HEK293 (cell line): Measurements from ENCODE around the gene ZNF665.

ENCODE experiments used
- CTCF ChIA-PET: fragments of 350-600 bp; formaldehyde crosslinking; extraction: SDS; loops from one replicate; lab custom pipeline; 2021; ENCODE audit warnings: antibody characterized with exemption; lab: Yijun Ruan, JAX
- POLR2A ChIA-PET: fragments of 300-600 bp; formaldehyde crosslinking; extraction: SDS; loops from one replicate; lab custom pipeline; 2020; ENCODE audit warnings: antibody characterized with exemption, inconsistent platforms; lab: Yijun Ruan, JAX
- H3K27ac ChIP-seq: fragments of 200-500 bp; sonication (Bioruptor generic); 2 replicates; pipeline ENCODE4 v1.5.1; 2014; ENCODE audit warnings: low read depth, low read length, control low read depth, inconsistent platforms; ENCODE audit errors: extremely low read depth
- H3K36me3 ChIP-seq, 2 experiments: fragments of 200-500 bp in 1 of 2; sonication (Bioruptor generic) in 1 of 2; 1 replicate in 1 of 2; 2 replicates in 1 of 2; pipeline ENCODE4 v1.5.1; 2014 to 2017; ENCODE audit warnings: inconsistent platforms in 2 of 2, low read length in 2 of 2; ENCODE audit not compliant: control insufficient read depth in 2 of 2, insufficient read depth in 1 of 2
- H3K4me1 ChIP-seq: fragments of 200-500 bp; sonication (Bioruptor generic); 2 replicates; pipeline ENCODE4 v1.5.1; 2014; ENCODE audit warnings: mild to moderate bottlenecking, low read length, inconsistent platforms; ENCODE audit not compliant: control insufficient read depth, insufficient read depth
- H3K4me3 ChIP-seq: 2 replicates; pipeline ENCODE4 v1.5.1; 2011; ENCODE audit warnings: low read depth, mild to moderate bottlenecking, control low read depth, low read length, moderate library complexity
- H3K9me3 ChIP-seq: fragments of 200-500 bp; sonication (Bioruptor generic); 2 replicates; pipeline ENCODE4 v1.5.1; 2014; ENCODE audit warnings: low read depth, low read length, inconsistent platforms; ENCODE audit not compliant: control insufficient read depth, insufficient read depth
- BCL11B ChIP-seq: fragments of 450-650 bp; formaldehyde crosslinking; IDR thresholded peaks from 2 replicates; pipeline ENCODE4 v1.5.1; 2016; ENCODE audit warnings: low read depth, missing biosample characterization, missing genetic modification characterization
- EGR2 ChIP-seq: fragments of 450-650 bp; formaldehyde crosslinking; IDR thresholded peaks from 2 replicates; pipeline ENCODE4 v1.5.1; 2016; ENCODE audit warnings: low read depth, missing biosample characterization, missing genetic modification characterization
- HOXD13 ChIP-seq: sonication (generic); formaldehyde crosslinking; IDR thresholded peaks from 2 replicates; pipeline ENCODE4 v1.8.0; 2022; ENCODE audit warnings: missing genetic modification reagents, borderline replicate concordance
- MYNN ChIP-seq: fragments of 450-650 bp; formaldehyde crosslinking; IDR thresholded peaks from 2 replicates; pipeline ENCODE4 v1.5.1; 2016; ENCODE audit warnings: missing biosample characterization, missing genetic modification characterization, borderline replicate concordance
- MZF1 ChIP-seq: fragments of 450-650 bp; formaldehyde crosslinking; IDR thresholded peaks from 2 replicates; pipeline ENCODE4 v1.5.1; 2017; ENCODE audit warnings: missing biosample characterization, missing genetic modification characterization, borderline replicate concordance
- SETDB1 ChIP-seq: IDR thresholded peaks from one replicate; pipeline ENCODE4 v1.6.1; 2017; ENCODE audit warnings: mild to moderate bottlenecking, low read length, moderate library complexity, mixed read lengths; ENCODE audit not compliant: insufficient read length
- TRIM28 ChIP-seq: IDR thresholded peaks from 2 replicates; pipeline ENCODE4 v1.6.1; 2011; ENCODE audit warnings: low read length, control low read depth, borderline replicate concordance
- YY1 ChIP-seq: fragments of 450-650 bp; formaldehyde crosslinking; IDR thresholded peaks from 2 replicates; pipeline ENCODE4 v1.5.1; 2018; ENCODE audit warnings: missing biosample characterization, missing genetic modification characterization
- ZIC2 ChIP-seq: fragments of 450-650 bp; formaldehyde crosslinking; IDR thresholded peaks from 2 replicates; pipeline ENCODE4 v1.5.1; 2016; ENCODE audit warnings: missing biosample characterization, missing genetic modification characterization
- ZNF184 ChIP-seq: fragments of 450-650 bp; IDR thresholded peaks from 2 replicates; pipeline ENCODE4 v1.5.1; 2018; ENCODE audit warnings: missing biosample characterization, mild to moderate bottlenecking, missing genetic modification characterization
- ZNF223 ChIP-seq: fragments of 450-650 bp; formaldehyde crosslinking; IDR thresholded peaks from 2 replicates; pipeline ENCODE4 v1.5.1; 2016; ENCODE audit warnings: missing biosample characterization, missing genetic modification characterization
- ZNF274 ChIP-seq, 2 experiments: fragments of 200-500 bp in 1 of 2; fragments of 450-650 bp in 1 of 2; sonication (Bioruptor generic) in 1 of 2; formaldehyde crosslinking in 1 of 2; IDR thresholded peaks; 2 replicates each; pipeline versions ENCODE4 v1.5.1 to v1.6.1; 2014 to 2016; ENCODE audit warnings: borderline replicate concordance in 1 of 2, inconsistent platforms in 1 of 2, low read length in 1 of 2, missing biosample characterization in 1 of 2, missing genetic modification characterization in 1 of 2
- ZNF302 ChIP-seq: fragments of 450-650 bp; formaldehyde crosslinking; IDR thresholded peaks from 2 replicates; pipeline ENCODE4 v1.5.1; 2016; ENCODE audit warnings: missing biosample characterization, missing genetic modification characterization, low read depth
- ZNF366 ChIP-seq: fragments of 450-650 bp; formaldehyde crosslinking; conservative IDR thresholded peaks from 2 replicates; pipeline ENCODE4 v1.5.1; 2016; ENCODE audit warnings: missing biosample characterization, missing genetic modification characterization
- ZNF600 ChIP-seq: fragments of 450-650 bp; formaldehyde crosslinking; IDR thresholded peaks from 2 replicates; pipeline ENCODE4 v1.5.1; 2016; ENCODE audit warnings: missing biosample characterization, missing genetic modification characterization
- ZNF664 ChIP-seq: fragments of 450-650 bp; formaldehyde crosslinking; IDR thresholded peaks from 2 replicates; pipeline ENCODE4 v1.5.1; 2016; ENCODE audit warnings: missing biosample characterization, missing genetic modification characterization
- ZNF707 ChIP-seq: fragments of 450-650 bp; formaldehyde crosslinking; IDR thresholded peaks from 2 replicates; pipeline ENCODE4 v1.5.1; 2016; ENCODE audit warnings: missing biosample characterization, missing genetic modification characterization
- ZNF768 ChIP-seq: fragments of 450-650 bp; formaldehyde crosslinking; IDR thresholded peaks from 2 replicates; pipeline ENCODE4 v1.5.1; 2018; ENCODE audit warnings: missing biosample characterization, mild to moderate bottlenecking, missing genetic modification characterization
- TF ChIP-seq, protein P1 (sequence below): fragments of 450-650 bp; formaldehyde crosslinking; IDR thresholded peaks from 2 replicates; pipeline ENCODE4 v1.5.1; 2016; ENCODE audit warnings: missing biosample characterization, missing genetic modification characterization
- TF ChIP-seq, protein P2 (sequence below): fragments of 450-650 bp; formaldehyde crosslinking; IDR thresholded peaks from 2 replicates; pipeline ENCODE4 v1.5.1; 2017; ENCODE audit warnings: missing biosample characterization, missing genetic modification characterization
- TF ChIP-seq, protein P3 (sequence below): fragments of 450-650 bp; formaldehyde crosslinking; IDR thresholded peaks from 2 replicates; pipeline ENCODE4 v1.5.1; 2017; ENCODE audit warnings: missing biosample characterization, missing genetic modification characterization
- TF ChIP-seq, protein P4 (sequence below): fragments of 450-650 bp; formaldehyde crosslinking; IDR thresholded peaks from 2 replicates; pipeline ENCODE4 v1.5.1; 2017; ENCODE audit warnings: missing biosample characterization, missing genetic modification characterization
- TF ChIP-seq, protein P5 (sequence below): fragments of 450-650 bp; IDR thresholded peaks from 2 replicates; pipeline ENCODE4 v1.5.1; 2018; ENCODE audit warnings: missing biosample characterization, missing genetic modification characterization
- TF ChIP-seq, protein P6 (sequence below): fragments of 450-650 bp; formaldehyde crosslinking; IDR thresholded peaks from 2 replicates; pipeline ENCODE4 v1.5.1; 2016; ENCODE audit warnings: missing biosample characterization, missing genetic modification characterization

Gene ZNF665

DNA sequence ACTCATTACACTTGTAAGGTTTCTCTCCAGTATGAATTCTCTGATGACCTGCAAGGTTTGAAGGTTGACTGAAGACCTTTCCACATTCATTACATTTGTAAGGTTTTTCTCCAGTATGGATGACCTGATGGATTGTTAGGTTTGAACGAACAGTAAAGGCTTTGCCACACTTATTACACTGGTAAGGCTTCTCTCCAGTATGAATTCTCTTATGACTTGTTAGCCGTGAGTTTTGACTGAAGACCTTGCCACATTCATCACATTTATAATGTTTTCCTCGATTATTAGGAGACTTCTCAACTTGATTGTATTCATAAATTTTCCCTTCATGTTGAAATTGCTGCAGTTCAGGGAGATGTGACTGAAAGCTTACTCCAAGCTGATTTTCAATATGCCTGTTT is 27.5 kb downstream of the ZNF665 start:
- POLR2A ChIA-PET: no interaction called here
- H3K4me3 ChIP-seq: no peak overlapping the region
- H3K27ac ChIP-seq: no peak overlapping the region
- CTCF ChIA-PET: interaction anchor here (0.6 kb wide), 1 partner anchor 853 kb away, joined by 5 read pairs; no protein-coding TSS in a partner anchor
- H3K4me1 ChIP-seq: no peaks in the 10 kb centered on the region
- H3K36me3 ChIP-seq: no peaks in the 10 kb centered on the region
- TF ChIP-seq SETDB1 (peak; percentile 83), ZNF274 (IDR thresholded peaks at IDR 0.05; ENCODE audit: low read length) (0 out of 2 replicates have a peak, but pooled peaks have one; percentile 53), ZNF274 (tag by site-specific recombination; IDR thresholded peaks at IDR 0.05; ENCODE audit: borderline replicate concordance) (peak; percentile 69; the same call in 1 of the 2 replicates), ZNF223 (tag by site-specific recombination) (no peak), EGR2 (tag by site-specific recombination) (no peak), TRIM28 (peak; percentile 34; the same call in 1 of the 2 replicates), YY1 (tag by site-specific recombination) (no peak)
- TF ChIP-seq, all 188 proteins: peak for 3
- peaks cover 5% of the 10 kb centered on the region for H3K9me3 ChIP-seq

DNA sequence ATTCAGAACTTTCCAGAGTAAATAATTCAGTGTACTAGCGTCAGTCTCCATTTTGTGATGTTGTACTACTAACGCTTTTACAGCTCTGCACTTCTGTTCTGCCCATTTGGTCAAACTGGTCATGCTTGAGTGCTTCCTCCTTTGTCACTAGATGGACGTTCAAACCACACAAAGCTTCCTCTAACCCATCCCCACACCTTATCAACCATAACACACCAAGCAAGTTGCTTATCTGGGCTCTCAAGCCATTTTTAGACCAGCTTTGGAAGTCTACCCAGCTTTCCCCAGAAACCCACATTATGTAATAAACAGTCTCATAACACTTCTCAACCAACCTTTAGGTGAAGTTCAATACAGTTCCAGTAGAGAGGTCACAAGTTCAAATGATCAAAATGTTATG is 32.0 kb downstream of the ZNF665 start:
- CTCF ChIA-PET: interaction anchor here (0.7 kb wide), 1 partner anchor 586 kb away, joined by 4 read pairs; no protein-coding TSS in a partner anchor
- H3K4me3 ChIP-seq: no peak overlapping the region
- H3K4me1 ChIP-seq: no peaks in the 10 kb centered on the region
- no peaks in the 10 kb centered on the region for H3K36me3 ChIP-seq
- peaks cover 1% of the 10 kb centered on the region for H3K9me3 ChIP-seq
- no peak overlapping the region for H3K27ac ChIP-seq
- POLR2A ChIA-PET: no interaction called here
- TF ChIP-seq ZNF600: no peak
- TF ChIP-seq HOXD13: no peak
- TF ChIP-seq MZF1 (tag by site-specific recombination): no peak
- TF ChIP-seq, protein P1, sequence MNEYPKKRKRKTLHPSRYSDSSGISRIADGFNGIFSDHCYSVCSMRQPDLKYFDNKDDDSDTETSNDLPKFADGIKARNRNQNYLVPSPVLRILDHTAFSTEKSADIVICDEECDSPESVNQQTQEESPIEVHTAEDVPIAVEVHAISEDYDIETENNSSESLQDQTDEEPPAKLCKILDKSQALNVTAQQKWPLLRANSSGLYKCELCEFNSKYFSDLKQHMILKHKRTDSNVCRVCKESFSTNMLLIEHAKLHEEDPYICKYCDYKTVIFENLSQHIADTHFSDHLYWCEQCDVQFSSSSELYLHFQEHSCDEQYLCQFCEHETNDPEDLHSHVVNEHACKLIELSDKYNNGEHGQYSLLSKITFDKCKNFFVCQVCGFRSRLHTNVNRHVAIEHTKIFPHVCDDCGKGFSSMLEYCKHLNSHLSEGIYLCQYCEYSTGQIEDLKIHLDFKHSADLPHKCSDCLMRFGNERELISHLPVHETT (tag by site-specific recombination): no peak
- TF ChIP-seq, protein P2, sequence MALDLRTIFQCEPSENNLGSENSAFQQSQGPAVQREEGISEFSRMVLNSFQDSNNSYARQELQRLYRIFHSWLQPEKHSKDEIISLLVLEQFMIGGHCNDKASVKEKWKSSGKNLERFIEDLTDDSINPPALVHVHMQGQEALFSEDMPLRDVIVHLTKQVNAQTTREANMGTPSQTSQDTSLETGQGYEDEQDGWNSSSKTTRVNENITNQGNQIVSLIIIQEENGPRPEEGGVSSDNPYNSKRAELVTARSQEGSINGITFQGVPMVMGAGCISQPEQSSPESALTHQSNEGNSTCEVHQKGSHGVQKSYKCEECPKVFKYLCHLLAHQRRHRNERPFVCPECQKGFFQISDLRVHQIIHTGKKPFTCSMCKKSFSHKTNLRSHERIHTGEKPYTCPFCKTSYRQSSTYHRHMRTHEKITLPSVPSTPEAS (tag by site-specific recombination): no peak
- no peak for TF ChIP-seq ZNF184 (tag by site-specific recombination)
- no peak for TF ChIP-seq ZNF302 (tag by site-specific recombination)
- TF ChIP-seq ZNF768 (tag by site-specific recombination): no peak
- no peak for TF ChIP-seq ZIC2 (tag by site-specific recombination)
- TF ChIP-seq, protein P3, sequence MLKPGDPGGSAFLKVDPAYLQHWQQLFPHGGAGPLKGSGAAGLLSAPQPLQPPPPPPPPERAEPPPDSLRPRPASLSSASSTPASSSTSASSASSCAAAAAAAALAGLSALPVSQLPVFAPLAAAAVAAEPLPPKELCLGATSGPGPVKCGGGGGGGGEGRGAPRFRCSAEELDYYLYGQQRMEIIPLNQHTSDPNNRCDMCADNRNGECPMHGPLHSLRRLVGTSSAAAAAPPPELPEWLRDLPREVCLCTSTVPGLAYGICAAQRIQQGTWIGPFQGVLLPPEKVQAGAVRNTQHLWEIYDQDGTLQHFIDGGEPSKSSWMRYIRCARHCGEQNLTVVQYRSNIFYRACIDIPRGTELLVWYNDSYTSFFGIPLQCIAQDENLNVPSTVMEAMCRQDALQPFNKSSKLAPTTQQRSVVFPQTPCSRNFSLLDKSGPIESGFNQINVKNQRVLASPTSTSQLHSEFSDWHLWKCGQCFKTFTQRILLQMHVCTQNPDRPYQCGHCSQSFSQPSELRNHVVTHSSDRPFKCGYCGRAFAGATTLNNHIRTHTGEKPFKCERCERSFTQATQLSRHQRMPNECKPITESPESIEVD (tag by site-specific recombination): no peak
- no peak for TF ChIP-seq ZNF664 (tag by site-specific recombination)
- TF ChIP-seq ZNF707 (tag by site-specific recombination): no peak
- TF ChIP-seq, protein P4, sequence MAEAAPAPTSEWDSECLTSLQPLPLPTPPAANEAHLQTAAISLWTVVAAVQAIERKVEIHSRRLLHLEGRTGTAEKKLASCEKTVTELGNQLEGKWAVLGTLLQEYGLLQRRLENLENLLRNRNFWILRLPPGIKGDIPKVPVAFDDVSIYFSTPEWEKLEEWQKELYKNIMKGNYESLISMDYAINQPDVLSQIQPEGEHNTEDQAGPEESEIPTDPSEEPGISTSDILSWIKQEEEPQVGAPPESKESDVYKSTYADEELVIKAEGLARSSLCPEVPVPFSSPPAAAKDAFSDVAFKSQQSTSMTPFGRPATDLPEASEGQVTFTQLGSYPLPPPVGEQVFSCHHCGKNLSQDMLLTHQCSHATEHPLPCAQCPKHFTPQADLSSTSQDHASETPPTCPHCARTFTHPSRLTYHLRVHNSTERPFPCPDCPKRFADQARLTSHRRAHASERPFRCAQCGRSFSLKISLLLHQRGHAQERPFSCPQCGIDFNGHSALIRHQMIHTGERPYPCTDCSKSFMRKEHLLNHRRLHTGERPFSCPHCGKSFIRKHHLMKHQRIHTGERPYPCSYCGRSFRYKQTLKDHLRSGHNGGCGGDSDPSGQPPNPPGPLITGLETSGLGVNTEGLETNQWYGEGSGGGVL (tag by site-specific recombination): no peak
- TF ChIP-seq BCL11B (tag by site-specific recombination): no peak
- TF ChIP-seq, protein P5, sequence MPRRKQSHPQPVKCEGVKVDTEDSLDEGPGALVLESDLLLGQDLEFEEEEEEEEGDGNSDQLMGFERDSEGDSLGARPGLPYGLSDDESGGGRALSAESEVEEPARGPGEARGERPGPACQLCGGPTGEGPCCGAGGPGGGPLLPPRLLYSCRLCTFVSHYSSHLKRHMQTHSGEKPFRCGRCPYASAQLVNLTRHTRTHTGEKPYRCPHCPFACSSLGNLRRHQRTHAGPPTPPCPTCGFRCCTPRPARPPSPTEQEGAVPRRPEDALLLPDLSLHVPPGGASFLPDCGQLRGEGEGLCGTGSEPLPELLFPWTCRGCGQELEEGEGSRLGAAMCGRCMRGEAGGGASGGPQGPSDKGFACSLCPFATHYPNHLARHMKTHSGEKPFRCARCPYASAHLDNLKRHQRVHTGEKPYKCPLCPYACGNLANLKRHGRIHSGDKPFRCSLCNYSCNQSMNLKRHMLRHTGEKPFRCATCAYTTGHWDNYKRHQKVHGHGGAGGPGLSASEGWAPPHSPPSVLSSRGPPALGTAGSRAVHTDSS (tag by site-specific recombination): no peak
- no peak for TF ChIP-seq EGR2 (tag by site-specific recombination)
- TF ChIP-seq, protein P6, sequence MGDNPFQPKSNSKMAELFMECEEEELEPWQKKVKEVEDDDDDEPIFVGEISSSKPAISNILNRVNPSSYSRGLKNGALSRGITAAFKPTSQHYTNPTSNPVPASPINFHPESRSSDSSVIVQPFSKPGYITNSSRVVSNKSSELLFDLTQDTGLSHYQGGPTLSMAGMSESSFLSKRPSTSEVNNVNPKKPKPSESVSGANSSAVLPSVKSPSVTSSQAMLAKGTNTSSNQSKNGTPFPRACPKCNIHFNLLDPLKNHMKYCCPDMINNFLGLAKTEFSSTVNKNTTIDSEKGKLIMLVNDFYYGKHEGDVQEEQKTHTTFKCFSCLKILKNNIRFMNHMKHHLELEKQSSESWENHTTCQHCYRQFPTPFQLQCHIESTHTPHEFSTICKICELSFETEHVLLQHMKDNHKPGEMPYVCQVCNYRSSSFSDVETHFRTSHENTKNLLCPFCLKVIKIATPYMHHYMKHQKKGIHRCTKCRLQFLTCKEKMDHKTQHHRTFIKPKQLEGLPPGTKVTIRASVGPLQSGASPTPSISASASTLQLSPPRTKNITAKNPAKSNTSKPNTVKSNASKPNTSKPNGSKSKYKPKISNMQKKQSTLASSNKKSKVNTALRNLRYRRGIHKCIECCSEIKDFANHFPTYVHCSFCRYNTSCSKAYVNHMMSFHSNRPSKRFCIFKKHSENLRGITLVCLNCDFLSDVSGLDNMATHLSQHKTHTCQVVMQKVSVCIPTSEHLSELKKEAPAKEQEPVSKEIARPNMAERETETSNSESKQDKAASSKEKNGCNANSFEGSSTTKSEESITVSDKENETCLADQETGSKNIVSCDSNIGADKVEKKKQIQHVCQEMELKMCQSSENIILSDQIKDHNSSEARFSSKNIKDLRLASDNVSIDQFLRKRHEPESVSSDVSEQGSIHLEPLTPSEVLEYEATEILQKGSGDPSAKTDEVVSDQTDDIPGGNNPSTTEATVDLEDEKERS (tag by site-specific recombination): no peak
- no peak for TF ChIP-seq ZNF366 (tag by site-specific recombination)
- TF ChIP-seq MYNN: no peak
